Activated CD8-positive, alpha-beta memory T cell treated with anti-CD3 and anti-CD28 coated beads for 4 hours (primary cell): ENCODE measurements around the gene FOXK1.

Source experiments
- DNase-seq, 2 donors: peaks; one replicate each; pipeline ENCODE4 v3.0.0-alpha.2; 2020; ENCODE audit warnings: low read depth in 2 of 2

Gene FOXK1

DNA sequence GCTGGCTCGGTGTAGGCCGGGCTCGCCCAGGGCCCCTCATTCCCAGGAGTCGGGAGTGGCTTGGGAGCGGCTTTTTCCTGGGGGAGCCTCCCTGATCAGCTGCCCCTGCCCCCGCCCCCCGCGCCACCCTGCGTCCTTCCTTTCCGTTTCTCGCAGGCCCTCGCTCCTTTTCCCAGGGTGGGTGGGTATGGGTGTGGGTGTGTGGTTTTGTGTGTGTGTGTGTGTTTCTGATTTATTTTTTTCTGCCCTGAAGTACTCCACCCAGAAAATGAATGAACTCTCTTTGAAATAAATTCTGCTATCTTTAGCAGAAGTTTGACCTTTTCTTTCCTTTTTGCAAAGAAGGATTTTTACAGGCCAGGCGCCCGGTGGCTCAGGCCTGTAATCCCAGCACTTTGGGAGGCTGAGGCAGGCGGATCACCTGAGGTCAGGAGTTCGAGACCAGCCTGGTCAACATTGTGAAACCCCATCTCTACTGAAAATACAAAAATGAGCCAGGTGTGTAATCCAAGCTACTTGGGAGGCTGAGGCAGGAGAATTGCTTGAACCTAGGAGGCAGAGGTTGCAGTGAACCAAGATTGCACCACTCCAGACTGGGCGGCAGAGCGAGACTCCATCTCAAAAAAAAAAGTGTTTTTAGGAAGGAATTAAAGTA lies 63.3 kb downstream of the FOXK1 start:
- DNase-seq, result no peak

DNA sequence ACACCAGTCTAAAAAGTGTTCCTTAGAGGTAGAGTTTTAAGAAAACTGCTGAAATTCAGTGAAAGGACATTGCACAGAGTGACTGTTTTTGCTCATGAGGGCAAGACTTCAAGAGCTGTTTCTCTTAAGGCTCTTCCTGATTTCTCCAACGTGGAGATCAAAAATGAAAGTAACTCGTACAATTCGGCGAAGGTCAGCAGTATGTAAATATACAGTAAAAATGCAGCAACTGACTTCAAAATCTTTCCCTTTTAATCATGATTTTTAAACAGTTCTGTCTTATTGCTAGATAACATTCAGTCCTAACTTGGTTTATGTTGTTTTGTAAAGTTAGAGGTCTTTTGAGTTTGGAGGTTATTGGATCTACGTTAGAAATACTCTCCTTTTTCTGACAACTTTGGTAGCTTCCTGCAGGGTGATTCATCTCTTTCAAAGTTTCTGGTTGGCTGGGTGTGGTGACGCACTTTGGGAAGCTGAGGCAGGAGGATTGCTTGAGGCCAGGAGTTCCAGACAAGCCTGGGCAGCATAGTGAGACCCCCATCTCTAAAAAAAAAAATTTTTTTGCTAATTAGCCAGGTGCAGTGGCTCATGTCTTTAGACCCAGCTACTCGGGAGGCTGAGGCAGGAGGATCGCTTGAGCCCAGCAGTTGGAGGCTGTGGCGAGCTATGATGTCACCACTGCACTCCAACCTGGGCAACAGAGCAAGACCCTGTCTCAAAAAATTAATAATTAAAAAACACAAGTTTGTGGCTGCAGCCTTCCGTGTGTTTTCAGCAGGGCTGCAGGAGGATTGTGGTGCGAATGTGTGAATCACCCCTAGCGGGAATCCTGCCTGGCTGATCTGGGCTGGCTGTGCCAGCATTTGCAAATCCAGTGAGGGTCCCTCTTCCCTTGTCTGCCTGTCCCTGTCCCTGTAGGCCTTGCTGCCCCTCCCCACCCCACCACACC lies 64.2 kb downstream of the FOXK1 start:
- DNase-seq, result no peak

DNA sequence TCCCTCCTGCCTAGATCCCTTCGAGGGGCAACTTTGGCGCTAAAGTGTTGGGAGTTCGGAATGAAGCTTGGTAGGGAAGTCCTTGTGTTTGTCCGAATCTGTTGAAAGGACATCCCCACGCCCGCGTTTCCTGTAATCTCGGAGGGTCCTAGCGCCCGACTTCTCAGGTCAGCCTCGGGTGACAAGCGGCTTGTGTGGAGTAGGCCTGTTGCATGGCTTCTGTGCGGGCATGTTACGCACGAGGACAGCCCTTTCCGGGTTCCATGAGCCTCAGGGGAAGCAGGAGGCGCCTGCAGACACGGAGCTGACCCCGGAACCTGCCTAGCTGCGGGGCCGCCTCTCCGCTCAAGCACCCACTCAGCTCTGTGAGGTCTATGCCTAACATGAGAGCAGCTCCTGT lies 64.9 kb downstream of the FOXK1 start:
- no peak for DNase-seq

DNA sequence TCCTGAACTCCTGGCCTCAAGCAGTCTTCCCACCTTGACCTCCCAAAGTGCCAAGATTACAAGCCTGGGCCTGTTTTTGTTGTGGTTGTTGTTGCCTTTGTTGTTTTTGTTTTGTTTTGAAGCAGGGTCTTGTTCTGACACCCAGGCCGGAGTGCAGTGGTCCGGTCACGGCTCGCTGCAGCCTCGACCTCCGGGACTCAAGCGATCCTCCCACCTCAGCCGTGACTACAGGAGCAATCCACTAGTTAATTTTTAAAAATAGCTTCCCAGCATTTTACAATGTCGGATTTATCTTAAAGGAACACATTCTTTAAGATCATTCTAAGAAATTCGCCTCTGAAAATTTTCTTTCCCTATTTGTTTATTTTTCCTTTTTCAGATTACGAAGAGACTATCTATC lies 65.7 kb downstream of the FOXK1 start:
- DNase-seq, result no peak

DNA sequence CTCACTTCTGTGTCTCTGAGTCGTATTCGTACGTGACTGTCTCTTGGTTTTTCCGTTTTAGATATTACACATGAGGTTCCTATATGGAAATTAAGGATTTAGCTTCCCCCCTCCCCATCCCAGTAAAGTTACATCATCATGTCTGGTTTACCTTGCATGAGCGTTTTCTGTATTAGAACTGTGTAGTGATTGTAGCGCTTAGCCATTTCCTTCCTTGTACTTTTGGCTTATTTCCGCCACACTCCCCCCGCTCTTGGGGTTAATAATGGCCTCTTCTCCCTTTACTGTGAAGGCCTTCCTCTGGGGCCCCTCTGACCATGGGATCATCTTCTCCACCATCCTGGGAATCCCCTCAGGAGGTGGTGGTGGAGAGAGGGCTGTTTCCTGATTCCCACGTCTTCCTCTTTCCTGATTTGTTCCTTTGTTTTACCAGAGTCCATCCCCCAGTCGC lies 66.2 kb downstream of the FOXK1 start:
- DNase-seq, result no peak

DNA sequence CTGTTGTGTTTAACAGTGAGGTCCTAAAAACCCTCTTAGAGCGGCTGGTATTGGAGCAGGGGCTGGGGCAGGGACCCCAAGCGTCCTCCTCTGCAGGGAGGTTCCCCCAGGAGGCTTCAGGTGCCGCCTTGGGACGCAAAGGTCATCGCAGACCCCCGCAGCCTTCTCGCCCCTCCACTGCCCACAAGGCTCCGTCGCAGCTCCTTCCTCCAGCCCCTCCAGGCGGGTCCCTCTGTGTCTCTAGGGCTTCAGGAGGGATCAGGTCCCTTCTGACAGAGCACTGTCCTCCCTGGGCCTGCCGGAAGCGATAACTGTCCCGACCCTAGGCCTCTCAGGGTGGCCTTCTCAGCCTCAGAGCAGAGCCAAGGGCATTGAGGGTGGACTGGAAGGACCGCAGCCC lies 67.3 kb downstream of the FOXK1 start:
- no peak for DNase-seq

DNA sequence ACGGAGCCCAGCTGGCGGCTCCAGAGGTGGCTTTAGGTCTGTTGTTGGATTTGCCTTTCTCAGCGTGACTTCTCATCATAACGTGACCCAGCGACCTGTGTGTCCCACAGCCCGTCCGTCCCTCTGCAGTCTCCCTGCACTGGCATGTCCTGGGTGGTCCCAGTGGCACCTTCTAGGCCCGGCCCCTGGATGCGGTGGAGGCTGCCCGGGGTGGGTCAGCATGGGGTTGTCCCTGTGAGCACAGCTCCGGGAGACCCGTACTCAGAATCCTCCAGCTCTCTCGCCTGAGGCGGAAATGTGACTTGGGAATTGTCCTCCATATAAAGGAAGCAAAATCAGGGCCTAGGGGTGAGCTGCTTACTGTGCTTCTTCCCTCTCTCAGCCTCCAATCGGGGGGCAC lies 67.7 kb downstream of the FOXK1 start:
- DNase-seq, result no peak

DNA sequence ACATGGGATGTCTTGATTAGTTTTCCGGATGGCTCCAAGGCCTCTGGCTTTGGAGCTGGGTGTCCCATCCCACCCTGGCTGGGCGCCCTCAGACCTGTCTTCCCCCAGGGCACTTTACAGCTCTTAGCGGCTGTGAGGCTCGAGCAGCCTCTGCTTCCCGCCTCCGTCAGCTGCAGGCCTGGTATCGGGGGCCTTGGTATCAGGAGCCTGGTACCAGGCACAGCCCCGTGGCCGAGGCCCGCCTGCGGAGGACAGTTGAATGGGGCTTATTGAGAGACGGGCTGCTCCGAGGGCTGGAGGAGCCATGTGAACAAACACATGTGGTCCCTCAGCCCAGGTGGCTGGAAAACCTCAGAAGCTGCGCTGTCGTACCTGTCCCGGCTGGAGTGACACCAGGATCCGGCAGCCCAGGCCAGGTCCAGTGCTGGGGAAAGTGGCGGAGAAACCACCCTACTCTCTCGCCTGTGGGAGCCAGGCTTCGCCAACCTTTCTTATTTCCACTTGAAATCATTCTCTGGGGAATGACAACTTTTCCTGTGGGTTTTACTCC lies 69.4 kb downstream of the FOXK1 start:
- no peak for DNase-seq

DNA sequence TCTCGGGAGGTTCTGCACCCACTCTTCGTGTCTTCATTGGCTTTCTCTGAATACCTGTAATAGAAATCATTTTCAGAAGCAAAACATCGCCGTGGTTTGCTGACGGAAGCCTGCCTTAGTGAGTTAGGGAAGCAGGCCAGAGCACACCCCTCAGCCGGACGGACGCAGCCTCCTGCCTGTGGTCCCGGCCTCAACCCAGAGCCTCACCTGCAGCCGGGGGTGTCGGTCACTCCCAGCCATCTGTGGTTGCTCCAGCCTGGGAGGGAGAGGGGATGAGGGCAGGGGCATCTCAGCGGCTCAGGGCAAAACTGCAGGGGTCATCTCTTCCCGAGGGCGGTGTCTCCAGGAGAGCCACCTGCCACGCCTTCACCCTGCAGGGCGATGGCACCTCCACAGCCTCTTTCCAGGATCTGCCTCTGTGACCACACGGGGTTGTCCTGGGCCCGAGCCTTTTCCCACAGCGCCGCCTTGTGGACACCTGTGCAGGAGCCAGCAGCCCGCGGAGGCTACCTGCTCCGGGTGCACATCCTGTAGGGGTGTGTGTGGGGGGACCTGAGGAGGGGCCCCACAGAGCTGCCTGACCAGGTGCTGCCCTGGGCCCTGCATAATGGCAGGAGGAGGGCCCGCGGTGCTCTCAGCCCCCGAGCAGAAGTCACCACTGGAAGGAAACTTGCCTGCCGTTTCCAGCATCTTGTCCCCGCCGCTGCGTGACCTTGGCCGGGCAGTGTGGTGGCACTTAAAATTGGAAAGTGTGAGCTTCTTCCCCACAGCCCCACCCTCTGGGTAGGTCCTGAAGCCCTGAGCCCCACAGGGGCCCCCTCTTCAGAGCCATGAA lies 71.7 kb downstream of the FOXK1 start:
- peak; percentile 66 to 67 for DNase-seq

DNA sequence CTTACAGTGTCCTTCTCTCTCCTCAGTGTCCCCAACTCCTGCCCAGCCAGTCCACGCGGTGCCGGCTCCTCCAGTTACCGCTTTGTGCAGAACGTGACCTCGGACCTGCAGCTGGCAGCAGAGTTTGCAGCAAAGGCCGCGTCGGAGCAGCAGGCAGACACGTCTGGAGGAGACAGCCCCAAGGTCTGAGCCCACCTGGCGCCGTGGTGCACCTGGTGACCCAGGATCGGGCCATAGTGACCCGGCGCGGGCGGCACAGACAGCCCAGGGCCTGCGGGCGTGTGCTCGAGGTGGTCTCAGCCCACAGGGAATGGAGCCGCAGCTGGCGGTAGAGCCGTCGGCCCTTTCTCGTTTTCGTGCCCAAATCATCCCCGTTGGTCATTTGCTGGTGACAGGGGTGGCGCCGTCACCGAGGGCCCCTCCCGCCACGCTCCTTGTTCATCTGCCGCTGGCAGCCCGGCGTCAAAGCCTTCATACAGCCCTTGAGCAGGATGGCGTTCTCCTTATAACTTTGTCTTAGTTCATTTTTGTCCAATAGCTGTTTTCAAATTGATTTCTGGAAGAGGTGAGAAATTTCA lies 72.4 kb downstream of the FOXK1 start:
- no peak for DNase-seq

DNA sequence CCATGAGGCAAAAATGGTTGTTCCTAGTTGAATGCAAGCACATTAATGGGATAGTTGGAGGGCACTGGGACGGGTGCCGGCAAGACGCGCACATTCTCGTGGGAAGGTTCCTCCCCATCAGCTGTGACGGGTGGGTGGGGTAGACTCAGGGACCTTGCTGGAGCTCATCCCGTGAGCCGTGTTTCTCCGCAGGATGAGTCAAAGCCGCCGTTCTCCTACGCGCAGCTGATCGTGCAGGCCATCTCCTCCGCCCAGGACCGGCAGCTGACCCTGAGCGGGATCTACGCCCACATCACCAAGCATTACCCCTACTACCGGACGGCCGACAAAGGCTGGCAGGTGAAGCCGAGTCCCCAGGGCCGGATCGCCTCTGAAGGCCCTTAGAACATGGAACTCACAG lies 73.0 kb downstream of the FOXK1 start:
- DNase-seq, result no peak

DNA sequence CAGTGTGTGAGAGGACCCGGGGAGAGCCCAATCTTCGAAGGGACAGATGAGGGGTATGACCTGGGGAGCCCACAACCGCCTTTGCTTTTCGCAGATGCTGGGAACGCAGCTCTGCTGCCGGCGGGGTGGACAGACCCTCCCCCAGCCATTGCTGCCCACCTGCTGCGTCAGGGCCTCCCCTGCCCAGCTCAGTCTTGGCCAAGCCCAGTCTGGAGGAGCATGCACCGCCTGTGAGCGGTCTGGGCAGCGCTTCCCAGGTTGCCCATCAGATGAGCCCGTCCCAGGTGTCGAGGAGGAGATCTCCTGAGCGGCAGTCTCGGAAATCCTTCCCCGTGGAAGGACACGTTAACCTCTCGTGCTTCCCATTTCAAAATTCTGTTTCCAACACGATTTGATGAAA lies 76.0 kb downstream of the FOXK1 start:
- DNase-seq, result no peak

DNA sequence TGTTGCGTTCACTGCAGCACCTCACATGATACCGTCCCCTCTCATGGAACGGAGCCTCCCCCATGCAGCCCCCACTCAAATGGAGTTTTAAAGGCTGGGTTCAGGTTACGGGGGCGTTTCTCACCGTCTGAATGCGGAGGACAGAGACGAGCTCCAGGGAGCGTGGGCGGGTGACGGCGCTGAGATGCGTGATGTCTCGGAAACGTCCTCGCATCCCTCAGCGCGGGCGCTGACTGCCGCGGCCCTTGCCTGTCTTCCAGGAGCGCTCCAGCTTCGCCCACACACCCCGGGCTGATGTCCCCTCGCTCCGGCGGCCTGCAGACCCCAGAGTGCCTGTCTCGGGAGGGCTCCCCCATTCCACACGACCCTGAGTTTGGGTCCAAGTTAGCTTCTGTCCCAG lies 76.7 kb downstream of the FOXK1 start:
- no peak for DNase-seq

DNA sequence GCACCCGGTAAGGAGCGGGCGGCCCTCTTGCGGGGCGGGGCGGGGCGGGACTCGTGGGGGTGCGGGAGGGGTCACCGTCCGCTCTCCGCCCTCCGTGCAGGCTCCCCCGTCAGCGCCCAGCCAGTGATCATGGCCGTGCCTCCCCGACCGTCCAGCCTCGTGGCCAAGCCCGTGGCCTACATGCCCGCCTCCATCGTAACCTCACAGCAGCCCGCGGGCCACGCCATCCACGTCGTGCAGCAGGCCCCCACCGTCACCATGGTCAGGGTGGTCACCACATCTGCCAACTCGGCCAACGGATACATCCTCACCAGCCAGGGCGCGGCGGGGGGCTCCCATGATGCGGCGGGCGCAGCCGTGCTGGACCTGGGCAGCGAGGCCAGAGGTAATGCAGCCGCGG lies 77.1 kb downstream of the FOXK1 start:
- no peak for DNase-seq

DNA sequence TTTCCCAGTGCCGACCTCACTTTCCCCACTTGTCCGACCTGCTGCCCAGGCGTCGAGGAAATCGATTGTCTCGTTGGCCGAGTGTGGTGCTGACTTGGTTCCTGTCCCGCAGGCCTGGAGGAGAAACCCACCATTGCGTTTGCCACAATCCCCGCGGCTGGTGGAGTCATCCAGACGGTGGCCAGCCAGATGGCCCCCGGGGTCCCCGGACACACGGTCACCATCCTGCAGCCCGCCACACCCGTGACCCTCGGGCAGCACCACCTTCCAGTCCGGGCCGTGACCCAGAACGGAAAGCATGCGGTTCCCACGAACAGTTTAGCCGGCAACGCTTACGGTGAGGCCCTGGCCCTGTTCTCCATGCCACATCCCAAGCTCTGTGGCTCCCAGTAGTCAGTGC lies 78.9 kb downstream of the FOXK1 start:
- no peak for DNase-seq

DNA sequence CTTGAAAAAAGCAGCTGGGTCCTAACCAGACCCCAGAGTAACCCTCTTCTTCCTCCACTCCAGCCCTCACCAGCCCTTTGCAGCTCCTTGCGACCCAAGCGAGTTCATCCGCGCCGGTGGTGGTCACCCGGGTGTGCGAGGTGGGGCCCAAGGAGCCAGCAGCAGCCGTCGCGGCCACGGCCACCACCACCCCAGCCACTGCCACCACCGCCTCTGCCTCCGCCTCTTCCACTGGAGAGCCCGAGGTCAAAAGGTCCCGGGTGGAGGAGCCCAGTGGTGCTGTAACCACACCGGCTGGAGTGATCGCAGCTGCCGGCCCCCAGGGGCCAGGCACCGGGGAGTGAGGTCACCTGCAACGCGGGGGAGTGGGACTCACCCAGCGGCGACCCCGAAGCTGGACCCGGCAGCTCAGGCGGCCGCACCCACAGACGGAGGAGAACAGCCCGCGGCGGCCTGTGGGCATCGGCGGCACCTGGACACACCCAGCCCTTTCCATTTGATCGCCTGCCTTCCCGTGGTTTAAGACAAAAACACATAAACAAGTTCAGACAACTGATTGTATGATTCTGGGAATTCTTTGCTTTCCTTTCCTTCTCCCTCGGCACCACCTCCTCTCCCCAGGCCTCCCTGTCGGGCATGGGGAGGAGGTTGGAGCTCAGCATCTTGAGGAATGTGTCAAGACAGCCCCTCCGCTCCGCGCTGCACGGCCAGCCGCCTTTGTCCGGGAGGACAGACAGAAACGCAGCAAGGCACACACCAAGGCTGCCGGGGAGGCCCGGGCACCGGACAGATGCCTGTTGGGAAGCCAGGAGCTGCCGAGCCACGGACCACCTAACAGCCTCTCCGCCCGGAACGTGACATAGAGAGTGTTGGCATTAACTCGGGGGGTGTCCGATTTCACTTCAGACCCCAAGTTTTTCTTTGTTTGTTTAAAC lies 80.3 kb downstream of the FOXK1 start:
- no peak for DNase-seq

DNA sequence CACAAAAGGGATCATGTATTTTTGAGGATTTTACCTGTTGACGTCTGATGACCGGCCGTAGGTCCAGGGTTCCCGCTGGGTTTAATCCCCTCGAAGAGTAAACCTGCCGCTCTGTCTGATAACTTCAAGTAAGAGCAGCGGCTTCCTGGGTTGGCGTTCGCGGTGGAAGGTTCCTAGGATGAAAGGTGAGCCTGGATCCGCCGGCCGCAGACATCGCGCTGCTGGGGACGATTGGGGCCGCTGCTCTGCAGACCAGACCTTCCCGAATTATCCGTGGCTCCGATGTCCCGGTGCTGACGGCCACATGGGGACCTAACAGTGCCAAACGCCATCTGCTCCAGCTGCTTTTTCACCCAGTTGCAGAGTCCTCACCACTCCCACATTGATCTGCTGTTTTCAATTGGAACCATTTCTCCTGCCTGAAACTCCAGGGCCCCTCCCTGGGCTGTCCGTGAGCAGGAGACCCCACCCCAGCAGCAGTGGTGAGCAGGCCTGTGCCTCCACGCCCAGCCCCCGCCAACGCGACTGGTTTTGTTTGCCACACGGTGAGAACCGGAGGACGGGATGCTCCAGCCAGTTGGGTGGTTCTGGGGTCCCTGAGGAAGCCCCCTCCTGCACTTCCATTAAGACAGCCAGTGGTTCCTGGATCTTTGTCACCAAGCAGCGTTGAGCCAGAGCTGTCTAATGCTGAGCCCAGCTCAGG lies 81.1 kb downstream of the FOXK1 start:
- DNase-seq, result no peak

DNA sequence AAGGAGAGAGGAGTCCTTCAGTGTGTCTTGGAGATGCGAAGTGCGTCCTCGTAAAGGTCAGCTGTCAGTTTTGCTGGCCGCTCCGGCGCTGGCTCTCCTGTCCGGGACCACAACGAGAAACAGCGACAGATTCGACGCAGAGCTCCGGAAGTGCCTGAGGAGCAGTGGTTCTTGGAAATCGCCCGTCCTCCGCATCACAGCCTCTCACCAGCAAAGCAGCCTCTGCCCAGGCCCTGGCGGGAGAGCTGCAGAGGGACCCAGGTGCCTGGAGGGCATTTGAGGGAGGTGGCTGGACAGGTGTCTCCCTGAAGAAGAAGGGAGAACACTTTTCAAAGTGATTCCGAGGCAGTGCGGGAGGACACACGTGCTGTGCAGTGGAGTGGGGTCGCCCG lies 81.7 kb downstream of the FOXK1 start:
- DNase-seq, result no peak

DNA sequence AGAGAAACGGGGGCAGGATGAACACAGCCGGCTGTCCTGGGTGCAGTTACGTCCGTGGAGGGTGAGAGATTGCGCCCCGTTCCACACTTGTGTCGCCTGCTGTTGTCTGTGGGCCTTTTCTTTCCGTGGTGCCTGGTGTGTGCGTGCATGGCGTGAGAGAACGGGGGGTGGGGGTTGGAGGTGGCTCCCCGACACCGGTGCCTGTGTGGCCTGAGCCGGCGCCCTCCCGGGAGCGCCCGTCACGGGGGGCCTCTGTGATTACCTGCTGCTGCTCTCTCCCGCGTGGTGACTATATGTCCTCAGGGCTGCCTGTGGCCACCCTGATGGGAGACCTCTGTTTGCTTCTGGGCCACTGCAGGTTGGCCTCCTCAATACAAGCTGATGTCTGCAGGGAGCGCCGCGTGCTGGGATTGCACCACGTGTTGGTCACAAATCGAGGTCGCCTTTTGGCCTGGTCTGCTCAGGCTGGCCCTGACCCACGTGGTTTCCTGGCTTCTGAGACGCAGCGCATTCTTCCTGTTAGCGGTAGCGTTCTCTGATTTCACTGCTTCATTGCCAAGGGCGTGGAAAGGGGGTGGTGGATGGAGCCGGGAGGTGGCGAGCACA lies 82.4 kb downstream of the FOXK1 start:
- DNase-seq, result no peak
